Stomach (tissue), 4 donors: Measurements from ENCODE around the gene LIN28A.

ENCODE experiments used
- POLR2A ChIP-seq, 4 donors: fragments of 450-650 bp; IDR thresholded peaks; one replicate each; pipeline ENCODE4 v1.6.1; 2016; ENCODE audit warnings: antibody characterized with exemption in 4 of 4, control low read depth in 2 of 4, mild to moderate bottlenecking in 1 of 4, moderate library complexity in 1 of 4
- TF ChIP-seq, protein P1 (sequence below), 7 experiments: fragments of 450-650 bp in 4 of 7; fragments of 200-600 bp in 3 of 7; sonication (generic) in 3 of 7; IDR thresholded peaks; one replicate each; pipeline ENCODE4 v1.5.1; 2016 to 2019; ENCODE audit warnings: antibody characterized with exemption in 7 of 7, control low read depth in 2 of 7, mild to moderate bottlenecking in 1 of 7

GRCh38 chr1:26395754-26396153, 14.9 kb upstream of the LIN28A start:
- TF ChIP-seq, protein P1, sequence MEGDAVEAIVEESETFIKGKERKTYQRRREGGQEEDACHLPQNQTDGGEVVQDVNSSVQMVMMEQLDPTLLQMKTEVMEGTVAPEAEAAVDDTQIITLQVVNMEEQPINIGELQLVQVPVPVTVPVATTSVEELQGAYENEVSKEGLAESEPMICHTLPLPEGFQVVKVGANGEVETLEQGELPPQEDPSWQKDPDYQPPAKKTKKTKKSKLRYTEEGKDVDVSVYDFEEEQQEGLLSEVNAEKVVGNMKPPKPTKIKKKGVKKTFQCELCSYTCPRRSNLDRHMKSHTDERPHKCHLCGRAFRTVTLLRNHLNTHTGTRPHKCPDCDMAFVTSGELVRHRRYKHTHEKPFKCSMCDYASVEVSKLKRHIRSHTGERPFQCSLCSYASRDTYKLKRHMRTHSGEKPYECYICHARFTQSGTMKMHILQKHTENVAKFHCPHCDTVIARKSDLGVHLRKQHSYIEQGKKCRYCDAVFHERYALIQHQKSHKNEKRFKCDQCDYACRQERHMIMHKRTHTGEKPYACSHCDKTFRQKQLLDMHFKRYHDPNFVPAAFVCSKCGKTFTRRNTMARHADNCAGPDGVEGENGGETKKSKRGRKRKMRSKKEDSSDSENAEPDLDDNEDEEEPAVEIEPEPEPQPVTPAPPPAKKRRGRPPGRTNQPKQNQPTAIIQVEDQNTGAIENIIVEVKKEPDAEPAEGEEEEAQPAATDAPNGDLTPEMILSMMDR (IDR thresholded peaks at IDR 0.05) = no peak
- no peak for TF ChIP-seq POLR2A (IDR thresholded peaks at IDR 0.05)
